CD14-positive monocyte (primary cell): ENCODE measurements around the gene FBXO5. TPM values are rescaled to one million over a fixed set of nuclear protein-coding genes. Genes with fewer than 3 reads are reported as not detected.

ENCODE experiments used
- DNase-seq, 3 donors: peaks; one replicate each; pipeline ENCODE4 v3.0.0-alpha.2; 2011 to 2022
- H2AFZ ChIP-seq: 2 replicates; pipeline ENCODE4 v1.6.0; 2012; ENCODE audit warnings: mild to moderate bottlenecking, low read depth, low read length, inconsistent platforms; ENCODE audit not compliant: insufficient read depth, poor library complexity, severe bottlenecking
- H3K27ac ChIP-seq, 2 donors: 1 replicate in 1 of 2; 2 replicates in 1 of 2; pipeline ENCODE4 v1.5.1; 2012 to 2013; ENCODE audit warnings: low read length in 2 of 2, control low read depth in 1 of 2, inconsistent platforms in 1 of 2, low read depth in 1 of 2, mild to moderate bottlenecking in 1 of 2
- H3K27me3 ChIP-seq, 2 donors: one replicate each; pipeline versions ENCODE4 v1.6.0 to v1.6.1; 2011 to 2013; ENCODE audit warnings: low read length in 2 of 2; ENCODE audit not compliant: control insufficient read depth in 2 of 2, insufficient read depth in 2 of 2
- H3K36me3 ChIP-seq, 2 donors: replicated peaks in 1 of 2; 1 replicate in 1 of 2; 2 replicates in 1 of 2; pipeline versions ENCODE4 v1.5.1 to v1.6.1; 2012 to 2013; ENCODE audit warnings: low read length in 2 of 2, control low read depth in 1 of 2, inconsistent platforms in 1 of 2, mild to moderate bottlenecking in 1 of 2; ENCODE audit not compliant: insufficient read depth in 2 of 2, control insufficient read depth in 1 of 2
- H3K4me1 ChIP-seq, 2 donors: 1 replicate in 1 of 2; 2 replicates in 1 of 2; pipeline versions ENCODE4 v1.5.1 to v1.6.1; 2012 to 2013; ENCODE audit warnings: low read length in 2 of 2, control low read depth in 1 of 2, inconsistent platforms in 1 of 2, mild to moderate bottlenecking in 1 of 2, moderate library complexity in 1 of 2; ENCODE audit not compliant: insufficient read depth in 2 of 2, control insufficient read depth in 1 of 2
- H3K4me2 ChIP-seq: replicated peaks from 2 replicates; pipeline ENCODE3; 2012; ENCODE audit warnings: low read length, moderate library complexity, mild to moderate bottlenecking; ENCODE audit not compliant: poor library complexity, severe bottlenecking; ENCODE audit errors: extremely low read depth
- H3K4me3 ChIP-seq, 3 experiments: fragments of 200-600 bp in 1 of 3; sonication (generic) in 1 of 3; replicated peaks in 1 of 3; 1 replicate in 2 of 3; 2 replicates in 1 of 3; pipeline ENCODE4 v1.5.1; 2011 to 2013; ENCODE audit warnings: low read length in 3 of 3, mild to moderate bottlenecking in 3 of 3, control low read depth in 2 of 3, low read depth in 2 of 3, inconsistent platforms in 1 of 3, moderate library complexity in 1 of 3
- H3K79me2 ChIP-seq: 2 replicates; pipeline ENCODE4 v1.6.0; 2012; ENCODE audit warnings: mild to moderate bottlenecking, control low read depth, inconsistent platforms, low read length, moderate library complexity; ENCODE audit not compliant: insufficient read depth
- H3K9ac ChIP-seq: 2 replicates; pipeline ENCODE4 v1.6.0; 2017; ENCODE audit warnings: low read length, mild to moderate bottlenecking; ENCODE audit not compliant: insufficient read depth, poor library complexity, severe bottlenecking
- H3K9me3 ChIP-seq, 2 donors: replicated peaks in 1 of 2; 1 replicate in 1 of 2; 2 replicates in 1 of 2; pipeline versions ENCODE4 v1.5.1 to v1.6.1; 2012 to 2013; ENCODE audit warnings: low read length in 2 of 2, control low read depth in 1 of 2; ENCODE audit not compliant: control insufficient read depth in 1 of 2, insufficient read depth in 1 of 2
- H4K20me1 ChIP-seq: 2 replicates; pipeline ENCODE4 v1.6.0; 2012; ENCODE audit warnings: mild to moderate bottlenecking, low read length, control low read depth, moderate library complexity; ENCODE audit not compliant: insufficient read depth
- H3K27ac Mint-ChIP-seq, 7 donors: one replicate each; pipeline ENCODE4 v1.8.0; 2020; ENCODE audit warnings: mild to moderate bottlenecking in 7 of 7, mixed read lengths in 7 of 7, moderate library complexity in 6 of 7, inconsistent platforms in 2 of 7
- H3K27me3 Mint-ChIP-seq, 3 donors: one replicate each; pipeline ENCODE4 v1.8.0; 2021 to 2022; ENCODE audit warnings: low read depth in 3 of 3, mild to moderate bottlenecking in 3 of 3, mixed read lengths in 3 of 3, moderate library complexity in 3 of 3, inconsistent platforms in 1 of 3
- H3K36me3 Mint-ChIP-seq, 2 donors: one replicate each; pipeline ENCODE4 v1.8.0; 2020; ENCODE audit warnings: mixed read lengths in 2 of 2, inconsistent platforms in 1 of 2, mild to moderate bottlenecking in 1 of 2
- H3K4me1 Mint-ChIP-seq: one replicate; pipeline ENCODE4 v1.8.0; 2020; ENCODE audit warnings: mild to moderate bottlenecking, mixed read lengths
- H3K4me3 Mint-ChIP-seq, 2 donors: one replicate each; pipeline ENCODE4 v1.8.0; 2020; ENCODE audit warnings: mild to moderate bottlenecking in 2 of 2, mixed read lengths in 2 of 2, moderate library complexity in 1 of 2
- H3K9me3 Mint-ChIP-seq, 7 donors: one replicate each; pipeline ENCODE4 v1.8.0; 2020 to 2022; ENCODE audit warnings: mixed read lengths in 7 of 7, mild to moderate bottlenecking in 6 of 7, moderate library complexity in 6 of 7, inconsistent platforms in 2 of 7
- WGBS: methylation state at CpG from one replicate; pipeline ENCODE4 v1.1.5; 2013; ENCODE audit warnings: missing lambda C conversion rate; ENCODE audit not compliant: insufficient coverage; 5-methylcytosine and 5-hydroxymethylcytosine counted together
- intact Hi-C, 2 donors: fragments of 100-400 bp; cut with micrococcal nuclease; formaldehyde crosslinking; loops; one replicate each; pipeline versions ENCODE4 v1.15.0 to v1.15.1; 2023
- polyA plus RNA-seq, 3 donors: library from polyadenylated mRNA; depleted of rRNA in 1 of 3; unstranded in 2 of 3; stranded (reverse) in 1 of 3; fragments of 300-500 nt in 2 of 3; fragments of >200 nt in 1 of 3; fragmentation: Illumina TruSeq in 2 of 3; gene quantifications; 1 replicate in 2 of 3; 2 replicates in 1 of 3; pipeline ENCODE4 v1.2.3, GENCODE V29; 2012 to 2021
- TF ChIP-seq, protein P1 (sequence below): fragments of 200-600 bp; IDR thresholded peaks from one replicate; pipeline ENCODE4 v1.8.0; 2022; ENCODE audit warnings: antibody characterized with exemption, mild to moderate bottlenecking

The FBXO5 gene
- polyA plus RNA-seq, 3 donors = 1.0 to 1.9 (median 1.3) TPM

- peaks cover 6% of the 10 kb centered on the region for H3K4me1 Mint-ChIP-seq
- TF ChIP-seq, protein P1, sequence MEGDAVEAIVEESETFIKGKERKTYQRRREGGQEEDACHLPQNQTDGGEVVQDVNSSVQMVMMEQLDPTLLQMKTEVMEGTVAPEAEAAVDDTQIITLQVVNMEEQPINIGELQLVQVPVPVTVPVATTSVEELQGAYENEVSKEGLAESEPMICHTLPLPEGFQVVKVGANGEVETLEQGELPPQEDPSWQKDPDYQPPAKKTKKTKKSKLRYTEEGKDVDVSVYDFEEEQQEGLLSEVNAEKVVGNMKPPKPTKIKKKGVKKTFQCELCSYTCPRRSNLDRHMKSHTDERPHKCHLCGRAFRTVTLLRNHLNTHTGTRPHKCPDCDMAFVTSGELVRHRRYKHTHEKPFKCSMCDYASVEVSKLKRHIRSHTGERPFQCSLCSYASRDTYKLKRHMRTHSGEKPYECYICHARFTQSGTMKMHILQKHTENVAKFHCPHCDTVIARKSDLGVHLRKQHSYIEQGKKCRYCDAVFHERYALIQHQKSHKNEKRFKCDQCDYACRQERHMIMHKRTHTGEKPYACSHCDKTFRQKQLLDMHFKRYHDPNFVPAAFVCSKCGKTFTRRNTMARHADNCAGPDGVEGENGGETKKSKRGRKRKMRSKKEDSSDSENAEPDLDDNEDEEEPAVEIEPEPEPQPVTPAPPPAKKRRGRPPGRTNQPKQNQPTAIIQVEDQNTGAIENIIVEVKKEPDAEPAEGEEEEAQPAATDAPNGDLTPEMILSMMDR = no peak
- peaks cover 3 to 4% (median 3%) of the 10 kb centered on the region in 3 donors for H3K27me3 Mint-ChIP-seq
- no peaks in the 10 kb centered on the region for H3K9me3 ChIP-seq
- H3K9ac ChIP-seq = no peak overlapping the region
- H3K27ac ChIP-seq = no peak overlapping the region
- no peaks in the 10 kb centered on the region for H3K4me1 ChIP-seq
- no peaks in the 10 kb centered on the region for H3K36me3 ChIP-seq
- no peaks in the 10 kb centered on the region for H3K79me2 ChIP-seq
- H2AFZ ChIP-seq = no peak overlapping the region
- no CpG with 5 or more reads among the region's 1 CpG for WGBS
- no peaks in the 10 kb centered on the region for H3K27me3 ChIP-seq
- H3K4me2 ChIP-seq = no peak overlapping the region
- H3K36me3 Mint-ChIP-seq = no peaks in the 10 kb centered on the region
- no peak overlapping the region for H3K27ac Mint-ChIP-seq
- DNase-seq = no peak
- no peak overlapping the region for H3K4me3 ChIP-seq
- no peak overlapping the region for H3K4me3 Mint-ChIP-seq
- no peaks in the 10 kb centered on the region for H4K20me1 ChIP-seq
- peaks cover 0 to 2% (median 0%) of the 10 kb centered on the region in 7 donors for H3K9me3 Mint-ChIP-seq
- intact Hi-C loops = loop anchor here (10.0 kb wide), 2 partner anchors 87 to 397 kb away; no protein-coding TSS in a partner anchor
Observed at GRCh38 chr6:152952045-152952444, 30.8 kb downstream of the FBXO5 start.

DNA sequence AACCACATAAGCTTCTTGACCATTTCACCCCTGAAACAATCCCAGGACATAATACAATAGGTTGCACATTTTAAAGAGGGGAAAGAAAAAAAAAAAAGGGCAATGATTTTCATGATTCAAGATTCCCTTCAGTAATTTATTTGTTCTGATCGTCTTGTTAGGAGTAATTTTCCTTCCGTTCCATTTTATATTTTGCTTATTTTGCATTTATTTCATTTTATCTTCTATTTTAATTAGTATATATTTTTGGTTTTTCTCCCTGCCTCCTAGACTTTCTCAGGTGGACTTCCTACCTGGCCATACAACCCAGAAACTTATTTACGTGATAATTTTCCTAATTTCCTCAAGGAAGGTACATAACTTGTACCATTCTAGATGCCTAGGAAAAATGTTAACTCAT, 32.6 kb downstream of the FBXO5 start:
- Histone ChIP-seq H4K20me1 (no peaks in the 10 kb centered on the region), H3K4me2 (no peak overlapping the region), H3K27ac (no peak overlapping the region), H3K79me2 (no peaks in the 10 kb centered on the region), H3K27me3 (no peaks in the 10 kb centered on the region), H3K9ac (no peak overlapping the region), H3K4me3 (no peak overlapping the region), H3K9me3 (no peaks in the 10 kb centered on the region), H2AFZ (no peak overlapping the region), H3K4me1 (no peaks in the 10 kb centered on the region), H3K36me3 (no peaks in the 10 kb centered on the region)
- H3K27ac Mint-ChIP-seq = no peak overlapping the region
- H3K4me3 Mint-ChIP-seq = no peak overlapping the region
- no peaks in the 10 kb centered on the region for H3K36me3 Mint-ChIP-seq
- WGBS = no CpG with 5 or more reads among the region's 3 CpGs
- no peak for DNase-seq
- H3K27me3 Mint-ChIP-seq = peaks cover 2 to 3% (median 3%) of the 10 kb centered on the region in 3 donors
- TF ChIP-seq, protein P1 = no peak
- H3K9me3 Mint-ChIP-seq = peaks cover 0 to 2% (median 0%) of the 10 kb centered on the region in 7 donors
- peaks cover 6% of the 10 kb centered on the region for H3K4me1 Mint-ChIP-seq
- intact Hi-C loops = loop anchor here (10.0 kb wide), 2 partner anchors 85 to 395 kb away; no protein-coding TSS in a partner anchor
